ENCODE data around the gene RFTN2. TPM values are rescaled to one million over a fixed set of nuclear protein-coding genes. Genes with fewer than 3 reads are reported as not detected.
"Not testable (repeated sequence)": the region's sequence is repeated elsewhere in the genome, so short reads cannot be mapped to it uniquely, and the experiment has no call there.

The RFTN2 gene
- total RNA-seq, result 24.9 TPM
- 10 to 100 TPM; 10.3 to 25.9 (median 16.3) TPM for polyA plus RNA-seq (ENCODE audit: insufficient read depth in 1 of 8, insufficient read length in 8 of 8, low replicate concordance in 1 of 8)
- long read RNA-seq, donor 1, full-length matches to known transcripts, result 2 of 2 reads
- long read RNA-seq, donor 1, partial matches to known transcripts, result 0 of 2 reads
- long read RNA-seq, donor 1, other reads (novel, unspliced or antisense), result 0 of 2 reads
- long read RNA-seq, donor 2, full-length matches to known transcripts, result 1 of 1 reads
- long read RNA-seq, donor 2, partial matches to known transcripts, result 0 of 1 reads
- long read RNA-seq, donor 2, other reads (novel, unspliced or antisense), result 0 of 1 reads
- long read RNA-seq, donor 3, full-length matches to known transcripts, result 3 of 11 reads
- long read RNA-seq, donor 3, partial matches to known transcripts, result 8 of 11 reads
- long read RNA-seq, donor 3, other reads (novel, unspliced or antisense), result 0 of 11 reads
- long read RNA-seq, donor 4, full-length matches to known transcripts, result 4 of 4 reads
- long read RNA-seq, donor 4, partial matches to known transcripts, result 0 of 4 reads
- long read RNA-seq, donor 4, other reads (novel, unspliced or antisense), result 0 of 4 reads
- long read RNA-seq, donor 5, full-length matches to known transcripts, result 9 of 33 reads
- long read RNA-seq, donor 5, partial matches to known transcripts, result 24 of 33 reads
- long read RNA-seq, donor 5, other reads (novel, unspliced or antisense), result 0 of 33 reads
- long read RNA-seq, donor 6, full-length matches to known transcripts, result 3 of 3 reads
- long read RNA-seq, donor 6, partial matches to known transcripts, result 0 of 3 reads
- long read RNA-seq, donor 6, other reads (novel, unspliced or antisense), result 0 of 3 reads
- long read RNA-seq, donor 7, full-length matches to known transcripts, result 2 of 2 reads
- long read RNA-seq, donor 7, partial matches to known transcripts, result 0 of 2 reads
- long read RNA-seq, donor 7, other reads (novel, unspliced or antisense), result 0 of 2 reads
- long read RNA-seq, donor 8, full-length matches to known transcripts, result 2 of 2 reads
- long read RNA-seq, donor 8, partial matches to known transcripts, result 0 of 2 reads
- long read RNA-seq, donor 8, other reads (novel, unspliced or antisense), result 0 of 2 reads
- long read RNA-seq, donor 9, full-length matches to known transcripts, result 2 of 9 reads
- long read RNA-seq, donor 9, partial matches to known transcripts, result 7 of 9 reads
- long read RNA-seq, donor 9, other reads (novel, unspliced or antisense), result 0 of 9 reads
- long read RNA-seq, donor 10, full-length matches to known transcripts, result 6 of 6 reads
- long read RNA-seq, donor 10, partial matches to known transcripts, result 0 of 6 reads
- long read RNA-seq, donor 10, other reads (novel, unspliced or antisense), result 0 of 6 reads
- long read RNA-seq, donor 11, full-length matches to known transcripts, result 5 of 5 reads
- long read RNA-seq, donor 11, partial matches to known transcripts, result 0 of 5 reads
- long read RNA-seq, donor 11, other reads (novel, unspliced or antisense), result 0 of 5 reads

GRCh38 chr2:197675246-197675645, at the start of gene RFTN2:
Gene RFTN2 (minus strand): TSS chr2:197675587. CDS start chr2:197675458, 129 bp downstream.
- peak within 1 kb of the TSS; percentile 91 for H3K27ac ChIP-seq (ENCODE audit: low read length)
- H3K4me3 ChIP-seq (ENCODE audit: low read length), result peak within 1 kb of the TSS; percentile 43
- peaks cover 4% of the 10 kb centered on the region for H3K4me1 ChIP-seq (ENCODE audit: control insufficient read depth, insufficient read depth, low read length)
- H3K9me3 ChIP-seq (replicated peaks; ENCODE audit: control insufficient read depth, low read depth, low read length), result peaks cover 2% of the 10 kb centered on the region
- no peak for DNase-seq
- no peaks in the 10 kb centered on the region for H3K36me3 ChIP-seq (ENCODE audit: control insufficient read depth, insufficient read depth, low read length)
- H3K27me3 ChIP-seq (ENCODE audit: control insufficient read depth, insufficient read depth, low read length), result no peaks in the 10 kb centered on the region
- no CpG with 5 or more reads among the region's 3 CpGs for WGBS (ENCODE audit: insufficient coverage)

- H3K27me3 ChIP-seq (ENCODE audit: control insufficient read depth, insufficient read depth, low read length), result no peaks in the 10 kb centered on the region
- no peaks in the 10 kb centered on the region for H3K9me3 ChIP-seq (replicated peaks; ENCODE audit: control insufficient read depth, low read depth, low read length)
- DNase-seq, result no peak
- H3K4me1 ChIP-seq (ENCODE audit: control insufficient read depth, insufficient read depth, low read length), result no peaks in the 10 kb centered on the region
- WGBS (ENCODE audit: insufficient coverage), result no CpG with 5 or more reads among the region's 2 CpGs
- H3K4me3 ChIP-seq (ENCODE audit: low read length), result no peak overlapping the region
- no peak overlapping the region for H3K27ac ChIP-seq (ENCODE audit: low read length)
- no peaks in the 10 kb centered on the region for H3K36me3 ChIP-seq (ENCODE audit: control insufficient read depth, insufficient read depth, low read length)
Observed at GRCh38 chr2:197717863-197718262, 42.5 kb upstream of the RFTN2 start.

GRCh38 chr2:197713271-197713670, 37.9 kb upstream of the RFTN2 start:
- no peak overlapping the region for H3K27ac ChIP-seq (ENCODE audit: low read length)
- no peak for DNase-seq
- no peaks in the 10 kb centered on the region for H3K9me3 ChIP-seq (replicated peaks; ENCODE audit: control insufficient read depth, low read depth, low read length)
- H3K4me1 ChIP-seq (ENCODE audit: control insufficient read depth, insufficient read depth, low read length), result no peaks in the 10 kb centered on the region
- H3K36me3 ChIP-seq (ENCODE audit: control insufficient read depth, insufficient read depth, low read length), result no peaks in the 10 kb centered on the region
- WGBS (ENCODE audit: insufficient coverage), result no CpG with 5 or more reads among the region's 3 CpGs
- H3K4me3 ChIP-seq (ENCODE audit: low read length), result no peak overlapping the region
- H3K27me3 ChIP-seq (ENCODE audit: control insufficient read depth, insufficient read depth, low read length), result no peaks in the 10 kb centered on the region

- Histone ChIP-seq H3K36me3 (ENCODE audit: control insufficient read depth, insufficient read depth, low read length) (no peaks in the 10 kb centered on the region), H3K4me1 (ENCODE audit: control insufficient read depth, insufficient read depth, low read length) (peaks cover 8% of the 10 kb centered on the region), H3K27ac (ENCODE audit: low read length) (no peak overlapping the region), H3K27me3 (ENCODE audit: control insufficient read depth, insufficient read depth, low read length) (no peaks in the 10 kb centered on the region), H3K9me3 (replicated peaks; ENCODE audit: control insufficient read depth, low read depth, low read length) (no peaks in the 10 kb centered on the region), H3K4me3 (ENCODE audit: low read length) (no peak overlapping the region)
- no peak for DNase-seq
Observed at GRCh38 chr2:197711578-197711977, 36.2 kb upstream of the RFTN2 start.

GRCh38 chr2:197710424-197711042, 35.1 kb upstream of the RFTN2 start:
- H3K27ac ChIP-seq (ENCODE audit: low read length), result no peak overlapping the region
- no peaks in the 10 kb centered on the region for H3K27me3 ChIP-seq (ENCODE audit: control insufficient read depth, insufficient read depth, low read length)
- no peak overlapping the region for H3K4me3 ChIP-seq (ENCODE audit: low read length)

GRCh38 chr2:197709140-197709539, 33.8 kb upstream of the RFTN2 start:
- H3K9me3 ChIP-seq (replicated peaks; ENCODE audit: control insufficient read depth, low read depth, low read length); H3K36me3 ChIP-seq (ENCODE audit: control insufficient read depth, insufficient read depth, low read length); DNase-seq; H3K27me3 ChIP-seq (ENCODE audit: control insufficient read depth, insufficient read depth, low read length); H3K4me3 ChIP-seq (ENCODE audit: low read length); H3K27ac ChIP-seq (ENCODE audit: low read length): not testable (repeated sequence)
- H3K4me1 ChIP-seq (ENCODE audit: control insufficient read depth, insufficient read depth, low read length), result peaks cover 15% of the 10 kb centered on the region
- WGBS (ENCODE audit: insufficient coverage), result 93% methylated on average over 6 of the region's 7 CpGs

More at GRCh38 chr2:197710424-197711042, 35.1 kb upstream of the RFTN2 start:
- no peaks in the 10 kb centered on the region for H3K36me3 ChIP-seq (ENCODE audit: control insufficient read depth, insufficient read depth, low read length)
- DNase-seq, result no peak
- H3K4me1 ChIP-seq (ENCODE audit: control insufficient read depth, insufficient read depth, low read length), result peaks cover 15% of the 10 kb centered on the region
- no peaks in the 10 kb centered on the region for H3K9me3 ChIP-seq (replicated peaks; ENCODE audit: control insufficient read depth, low read depth, low read length)

- Histone ChIP-seq H3K4me3 (ENCODE audit: low read length) (no peak overlapping the region), H3K27ac (ENCODE audit: low read length) (no peak overlapping the region), H3K9me3 (replicated peaks; ENCODE audit: control insufficient read depth, low read depth, low read length) (no peaks in the 10 kb centered on the region), H3K4me1 (ENCODE audit: control insufficient read depth, insufficient read depth, low read length) (peaks cover 15% of the 10 kb centered on the region), H3K27me3 (ENCODE audit: control insufficient read depth, insufficient read depth, low read length) (no peaks in the 10 kb centered on the region), H3K36me3 (ENCODE audit: control insufficient read depth, insufficient read depth, low read length) (no peaks in the 10 kb centered on the region)
- DNase-seq, result no peak
- no CpG with 5 or more reads among the region's 2 CpGs for WGBS (ENCODE audit: insufficient coverage)
Observed at GRCh38 chr2:197708331-197708730, 32.9 kb upstream of the RFTN2 start.

- peaks cover 15% of the 10 kb centered on the region for H3K4me1 ChIP-seq (ENCODE audit: control insufficient read depth, insufficient read depth, low read length)
- H3K4me3 ChIP-seq (ENCODE audit: low read length), result no peak overlapping the region
- H3K27ac ChIP-seq (ENCODE audit: low read length), result no peak overlapping the region
- no CpG with 5 or more reads among the region's 4 CpGs for WGBS (ENCODE audit: insufficient coverage)
- H3K9me3 ChIP-seq (replicated peaks; ENCODE audit: control insufficient read depth, low read depth, low read length), result no peaks in the 10 kb centered on the region
- H3K36me3 ChIP-seq (ENCODE audit: control insufficient read depth, insufficient read depth, low read length), result no peaks in the 10 kb centered on the region
- peak; percentile 47 for DNase-seq
- no peaks in the 10 kb centered on the region for H3K27me3 ChIP-seq (ENCODE audit: control insufficient read depth, insufficient read depth, low read length)
Observed at GRCh38 chr2:197707316-197708213, 32.2 kb upstream of the RFTN2 start.

GRCh38 chr2:197706839-197707207, 31.4 kb upstream of the RFTN2 start:
- Histone ChIP-seq H3K36me3 (ENCODE audit: control insufficient read depth, insufficient read depth, low read length) (no peaks in the 10 kb centered on the region), H3K27me3 (ENCODE audit: control insufficient read depth, insufficient read depth, low read length) (no peaks in the 10 kb centered on the region), H3K9me3 (replicated peaks; ENCODE audit: control insufficient read depth, low read depth, low read length) (no peaks in the 10 kb centered on the region), H3K27ac (ENCODE audit: low read length) (no peak overlapping the region), H3K4me3 (ENCODE audit: low read length) (peak overlapping the region; percentile 80), H3K4me1 (ENCODE audit: control insufficient read depth, insufficient read depth, low read length) (peaks cover 15% of the 10 kb centered on the region)
- 36% methylated on average over 3 of the region's 5 CpGs for WGBS (ENCODE audit: insufficient coverage)
- DNase-seq, result no peak
